ENCODE results near the gene WSB1. TPM values are rescaled to one million over a fixed set of nuclear protein-coding genes. Genes with fewer than 3 reads are reported as not detected.

WSB1 gene
- polyA plus RNA-seq, 1 experiment: 163 TPM

- no peak for DNase-seq (ENCODE audit: low read depth)
- POLR2A ChIA-PET: no interaction called here
- no peaks in the 10 kb centered on the region for H3K36me3 ChIP-seq (ENCODE audit: control insufficient read depth, insufficient read depth, low read length)
- CTCF ChIA-PET: no interaction called here
- no peak for TF ChIP-seq CTCF (IDR thresholded peaks at IDR 0.05; ENCODE audit: insufficient read depth, low read depth, low read length)
- H3K27me3 ChIP-seq (ENCODE audit: control insufficient read depth, insufficient read depth, low read length): no peaks in the 10 kb centered on the region
- no peak overlapping the region for H3K4me3 ChIP-seq (ENCODE audit: low read depth, low read length)
Measured at GRCh38 chr17:27284811-27285415, 9.0 kb upstream of the WSB1 start.

DNA sequence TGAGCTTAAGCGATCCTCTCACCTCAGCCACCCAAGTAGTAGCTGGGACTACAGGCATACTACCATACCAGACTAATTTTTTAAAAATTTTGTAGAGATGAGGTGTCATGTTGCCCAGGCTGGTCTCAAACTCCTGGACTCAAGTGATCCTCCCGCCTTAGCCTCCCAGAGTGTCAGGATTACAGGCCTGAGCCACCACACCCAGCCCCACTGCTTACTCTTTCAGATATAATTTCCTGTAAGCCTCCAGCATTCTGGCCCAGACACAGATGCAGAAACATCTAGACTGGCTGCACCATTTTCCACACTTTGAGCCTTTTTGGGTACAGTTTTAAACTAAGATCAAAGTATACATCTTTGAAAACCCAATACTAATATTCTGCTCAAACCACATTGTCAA is 8.4 kb upstream of the WSB1 start:
- POLR2A ChIA-PET: no interaction called here
- no peak overlapping the region for H3K4me3 ChIP-seq (ENCODE audit: low read depth, low read length)
- H3K27me3 ChIP-seq (ENCODE audit: control insufficient read depth, insufficient read depth, low read length): no peaks in the 10 kb centered on the region
- no peak for TF ChIP-seq CTCF (IDR thresholded peaks at IDR 0.05; ENCODE audit: insufficient read depth, low read depth, low read length)
- CTCF ChIA-PET: no interaction called here
- no peak for DNase-seq (ENCODE audit: low read depth)
- no peaks in the 10 kb centered on the region for H3K36me3 ChIP-seq (ENCODE audit: control insufficient read depth, insufficient read depth, low read length)

DNA sequence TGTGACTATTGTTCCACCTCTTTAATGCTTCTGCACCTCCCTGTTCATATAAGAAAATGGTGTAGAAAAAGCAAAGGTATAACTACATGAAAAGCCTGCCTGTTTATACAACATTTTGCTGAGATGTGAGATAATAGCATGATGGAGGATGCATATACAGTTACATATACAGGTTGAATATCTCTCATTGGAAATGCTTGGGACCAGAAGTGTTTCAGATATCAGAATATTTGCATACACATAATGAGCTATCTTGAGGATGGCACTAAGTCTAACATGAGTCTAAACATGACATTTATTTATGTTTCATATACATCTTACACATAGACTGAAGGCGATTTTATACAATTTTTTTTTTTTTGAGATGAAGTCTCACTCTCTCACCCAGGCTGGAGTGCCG is 5.7 kb upstream of the WSB1 start:
- POLR2A ChIA-PET: no interaction called here

DNA sequence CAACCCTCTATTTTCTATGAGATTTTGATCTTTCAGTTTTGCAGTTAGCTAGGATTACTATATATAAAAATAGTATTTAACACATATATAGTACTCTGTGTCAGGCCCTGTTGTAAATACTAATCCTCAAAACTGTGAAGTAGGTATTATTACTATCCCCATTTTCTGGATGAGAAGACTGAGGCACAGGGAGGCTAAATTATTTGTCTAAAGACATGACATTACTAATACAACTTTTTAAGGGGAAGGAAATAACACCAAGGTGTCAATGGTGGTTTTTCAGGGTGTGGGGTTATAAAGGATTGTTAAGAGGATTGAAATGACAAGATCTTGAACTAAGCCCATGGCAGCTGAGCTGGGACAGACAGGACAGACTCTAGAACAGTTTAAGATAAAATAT is 4.1 kb upstream of the WSB1 start:
- ChIA-PET CTCF (interaction anchor here (1.2 to 1.4 kb wide), 2 partner anchors 11 to 43 kb away, joined by 3 to 4 read pairs; no protein-coding TSS in a partner anchor), POLR2A (no interaction called here)
- H3K27me3 ChIP-seq (ENCODE audit: control insufficient read depth, insufficient read depth, low read length): no peaks in the 10 kb centered on the region
- TF ChIP-seq CTCF (IDR thresholded peaks at IDR 0.05; ENCODE audit: insufficient read depth, low read depth, low read length): no peak
- DNase-seq (ENCODE audit: low read depth): no peak
- H3K4me3 ChIP-seq (ENCODE audit: low read depth, low read length): no peak overlapping the region
- H3K36me3 ChIP-seq (ENCODE audit: control insufficient read depth, insufficient read depth, low read length): no peaks in the 10 kb centered on the region

More for the DNA sequence above, 5.7 kb upstream of the WSB1 start:
- no peaks in the 10 kb centered on the region for H3K27me3 ChIP-seq (ENCODE audit: control insufficient read depth, insufficient read depth, low read length)
- H3K4me3 ChIP-seq (ENCODE audit: low read depth, low read length): no peak overlapping the region
- no peak for TF ChIP-seq CTCF (IDR thresholded peaks at IDR 0.05; ENCODE audit: insufficient read depth, low read depth, low read length)
- H3K36me3 ChIP-seq (ENCODE audit: control insufficient read depth, insufficient read depth, low read length): no peaks in the 10 kb centered on the region
- CTCF ChIA-PET: no interaction called here
- DNase-seq (ENCODE audit: low read depth): no peak

GRCh38 chr17:27290916-27291598 is 2.9 kb upstream of the WSB1 start:
- POLR2A ChIA-PET: no interaction called here
- no peak for TF ChIP-seq CTCF (IDR thresholded peaks at IDR 0.05; ENCODE audit: insufficient read depth, low read depth, low read length)
- Histone ChIP-seq H3K4me3 (ENCODE audit: low read depth, low read length) (no peak overlapping the region), H3K36me3 (ENCODE audit: control insufficient read depth, insufficient read depth, low read length) (no peaks in the 10 kb centered on the region), H3K27me3 (ENCODE audit: control insufficient read depth, insufficient read depth, low read length) (no peaks in the 10 kb centered on the region)
- CTCF ChIA-PET: interaction anchor here (0.9 kb wide), 1 partner anchor 26 kb away, joined by 3 read pairs; no protein-coding TSS in a partner anchor
- DNase-seq (ENCODE audit: low read depth): no peak

Data from BJ (cell line).